ENCODE data around the gene SLC6A7. TPM values are rescaled to one million over a fixed set of nuclear protein-coding genes. Genes with fewer than 3 reads are reported as not detected.

SLC6A7 gene
- total RNA-seq = not detected in 2 replicates

DNA sequence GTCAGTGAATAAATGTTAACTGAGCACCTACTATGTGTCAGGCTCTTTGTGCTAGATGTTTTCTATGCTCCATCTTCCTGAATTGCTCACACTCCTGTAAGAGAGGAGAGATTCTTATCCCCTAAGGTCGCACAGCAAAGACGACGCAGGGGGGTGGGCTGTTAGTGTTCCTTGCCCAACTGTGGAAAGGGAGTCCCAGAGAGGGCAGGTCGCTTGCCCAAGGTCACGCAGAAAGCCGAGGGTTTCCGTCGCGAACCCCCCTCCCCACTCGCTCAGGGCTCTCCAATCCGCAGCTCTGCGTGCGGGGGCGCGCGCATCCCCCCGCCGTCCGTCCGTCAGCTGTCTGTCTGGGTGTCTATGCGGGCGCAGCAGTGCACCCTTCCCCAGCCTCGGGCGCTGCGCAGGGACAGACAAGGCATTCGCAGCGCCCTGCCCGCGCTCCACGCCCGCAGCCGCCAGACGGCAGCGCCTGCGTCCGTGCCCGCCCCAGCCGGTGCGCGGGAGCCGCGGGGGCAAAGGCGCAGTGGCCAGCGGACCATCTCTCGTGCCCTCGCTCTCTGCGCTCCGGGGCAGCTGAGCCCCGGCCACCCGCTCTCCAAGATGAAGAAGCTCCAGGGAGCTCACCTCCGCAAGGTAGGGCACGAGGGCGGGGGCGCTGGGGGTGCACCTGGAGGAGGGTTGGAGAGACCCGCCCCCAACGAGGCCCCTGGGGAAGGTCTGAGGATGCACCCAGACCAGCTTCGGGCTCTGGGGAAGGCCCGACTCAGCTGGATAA is at the start of gene SLC6A7:
Gene SLC6A7, plus strand, starts transcription at position 335 of the 775 bp plus-strand sequence. Its CDS starts 266 bp downstream, at position 601.

DNA sequence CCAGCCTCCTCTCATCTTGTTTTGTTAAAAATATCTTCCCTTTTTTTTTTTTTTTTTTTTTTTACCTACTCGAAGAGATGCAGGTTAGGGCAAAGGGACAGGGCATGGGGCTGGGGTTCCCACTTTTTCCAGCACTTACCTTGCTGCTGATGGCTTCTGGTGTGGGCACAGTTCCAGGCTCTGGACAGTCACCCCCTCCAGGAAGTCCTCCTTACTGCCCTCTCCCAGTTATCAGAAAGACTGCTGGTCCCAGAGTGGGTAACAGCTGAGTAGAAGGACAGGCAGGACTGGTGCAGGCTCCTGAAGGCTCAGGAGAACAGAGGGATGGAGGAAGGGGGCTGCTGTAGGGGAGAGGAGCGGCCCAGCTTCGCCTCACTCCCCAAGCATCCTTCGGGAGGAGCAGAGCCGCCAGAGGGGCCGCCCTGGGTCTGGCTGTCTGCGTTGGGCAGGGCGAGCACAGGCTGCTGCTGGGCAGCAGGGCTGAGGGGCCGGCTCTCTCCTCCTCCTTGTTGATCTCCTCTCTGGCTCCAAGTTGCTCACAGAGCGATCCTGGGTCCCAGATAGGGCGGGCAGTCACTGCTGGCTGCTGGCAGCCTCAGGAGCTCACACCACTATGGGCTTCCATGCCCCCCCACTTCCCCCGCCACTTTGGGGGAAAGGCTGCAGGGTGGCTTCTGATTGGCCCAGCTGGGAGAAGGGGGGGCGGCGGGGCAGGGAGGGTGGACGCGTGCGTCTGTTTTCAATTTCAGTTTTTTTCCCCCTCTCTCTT is 34.4 kb upstream of the SLC6A7 start, which contains the start of gene PDGFRB:
Gene PDGFRB, minus strand, starts transcription at position 588 of the 769 bp plus-strand sequence. CDS start 18,798 bp downstream, outside the sequence.

DNA sequence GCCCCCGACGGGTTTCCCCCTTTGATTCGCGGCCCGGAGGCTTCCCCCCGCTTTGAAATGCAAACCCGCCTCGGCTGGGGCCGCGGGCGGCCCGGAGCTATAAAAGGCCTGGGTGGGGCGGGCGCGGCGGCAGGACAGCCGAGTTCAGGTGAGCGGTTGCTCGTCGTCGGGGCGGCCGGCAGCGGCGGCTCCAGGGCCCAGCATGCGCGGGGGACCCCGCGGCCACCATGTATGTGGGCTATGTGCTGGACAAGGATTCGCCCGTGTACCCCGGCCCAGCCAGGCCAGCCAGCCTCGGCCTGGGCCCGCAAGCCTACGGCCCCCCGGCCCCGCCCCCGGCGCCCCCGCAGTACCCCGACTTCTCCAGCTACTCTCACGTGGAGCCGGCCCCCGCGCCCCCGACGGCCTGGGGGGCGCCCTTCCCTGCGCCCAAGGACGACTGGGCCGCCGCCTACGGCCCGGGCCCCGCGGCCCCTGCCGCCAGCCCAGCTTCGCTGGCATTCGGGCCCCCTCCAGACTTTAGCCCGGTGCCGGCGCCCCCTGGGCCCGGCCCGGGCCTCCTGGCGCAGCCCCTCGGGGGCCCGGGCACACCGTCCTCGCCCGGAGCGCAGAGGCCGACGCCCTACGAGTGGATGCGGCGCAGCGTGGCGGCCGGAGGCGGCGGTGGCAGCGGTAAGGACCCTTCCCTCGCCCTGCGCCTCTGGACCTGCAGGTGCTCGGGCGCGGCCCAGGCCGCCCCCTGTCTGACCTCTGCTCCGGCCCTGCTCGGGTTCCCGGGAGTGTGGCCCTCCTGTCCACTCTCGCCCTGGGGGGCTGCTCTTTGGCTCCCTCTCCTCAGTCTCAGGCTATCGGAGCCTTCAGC is 23.0 kb upstream of the SLC6A7 start, which contains the start of gene CDX1:
Gene CDX1, plus strand, starts transcription at position 129 of the 862 bp plus-strand sequence. Its CDS starts 99 bp downstream, at position 228.

Other genes with a start within 250 kb of the SLC6A7 start
- not detected in 2 replicates for gene PDE6A, start 245.3 kb upstream of the SLC6A7 start, total RNA-seq
- gene SLC26A2, start 229.3 kb upstream of the SLC6A7 start, total RNA-seq = 12.4 and 12.6 TPM in 2 replicates
- gene TIGD6, start 189.4 kb upstream of the SLC6A7 start, total RNA-seq = 8.7 and 12.9 TPM in 2 replicates
- 42.2 and 42.9 TPM in 2 replicates for gene HMGXB3, start 189.3 kb upstream of the SLC6A7 start, total RNA-seq
- under 0.01 and 0.17 TPM in 2 replicates for gene CSF1R, start 103.5 kb upstream of the SLC6A7 start, total RNA-seq
- gene PDGFRB, start 34.2 kb upstream of the SLC6A7 start, total RNA-seq = 126 and 239 TPM in 2 replicates
- 0.15 and 0.17 TPM in 2 replicates for gene CDX1, start 23.3 kb upstream of the SLC6A7 start, total RNA-seq
- 1.5 and 3.8 TPM in 2 replicates for gene CAMK2A, start 99.7 kb downstream of the SLC6A7 start, total RNA-seq
- 12.1 and 18.9 TPM in 2 replicates for gene ARSI, start 112.8 kb downstream of the SLC6A7 start, total RNA-seq
- gene TCOF1, start 167.6 kb downstream of the SLC6A7 start, total RNA-seq = 13.2 and 15.2 TPM in 2 replicates
- gene CD74, start 222.8 kb downstream of the SLC6A7 start, total RNA-seq = 0.44 and 7.8 TPM in 2 replicates

Data from smooth muscle cell of trachea (primary cell).